Epithelial cell of esophagus (primary cell): ENCODE measurements around the gene ARHGAP24.

Source experiments
- DNase-seq: peaks from one replicate; pipeline ENCODE4 v3.0.0; 2010; ENCODE audit warnings: low read depth
- H3K4me3 ChIP-seq: 2 replicates; pipeline ENCODE4 v1.5.1; 2011; ENCODE audit warnings: mild to moderate bottlenecking, low read length, control low read depth
- TF ChIP-seq, protein P1 (sequence below): IDR thresholded peaks from 2 replicates; pipeline ENCODE4 v1.5.1; 2011; ENCODE audit warnings: low read depth, mild to moderate bottlenecking, low read length, control low read depth, inconsistent platforms; ENCODE audit not compliant: insufficient read depth; ENCODE audit errors: missing control alignments

Gene ARHGAP24

DNA sequence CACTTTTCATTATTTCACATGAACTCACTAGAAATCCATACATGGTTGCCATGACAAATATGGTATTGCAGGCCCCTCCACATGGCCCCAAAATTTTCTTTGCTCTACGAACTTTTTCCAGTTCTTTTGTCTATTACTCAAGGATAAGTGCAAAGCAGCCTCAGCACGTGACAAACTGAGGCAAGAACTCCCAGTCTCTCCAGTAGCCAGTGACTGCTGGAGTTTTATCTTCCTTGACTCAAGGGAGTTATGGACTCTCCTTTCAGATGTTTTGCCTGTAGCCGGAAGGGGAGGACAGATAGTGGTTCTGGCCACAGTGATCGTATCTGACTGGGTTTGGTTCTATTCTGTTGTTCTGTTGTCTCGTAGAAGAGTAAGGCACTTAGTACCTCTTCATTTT, 105.5 kb downstream of the ARHGAP24 start:
- DNase-seq: no peak
- no peak overlapping the region for H3K4me3 ChIP-seq
- TF ChIP-seq, protein P1, sequence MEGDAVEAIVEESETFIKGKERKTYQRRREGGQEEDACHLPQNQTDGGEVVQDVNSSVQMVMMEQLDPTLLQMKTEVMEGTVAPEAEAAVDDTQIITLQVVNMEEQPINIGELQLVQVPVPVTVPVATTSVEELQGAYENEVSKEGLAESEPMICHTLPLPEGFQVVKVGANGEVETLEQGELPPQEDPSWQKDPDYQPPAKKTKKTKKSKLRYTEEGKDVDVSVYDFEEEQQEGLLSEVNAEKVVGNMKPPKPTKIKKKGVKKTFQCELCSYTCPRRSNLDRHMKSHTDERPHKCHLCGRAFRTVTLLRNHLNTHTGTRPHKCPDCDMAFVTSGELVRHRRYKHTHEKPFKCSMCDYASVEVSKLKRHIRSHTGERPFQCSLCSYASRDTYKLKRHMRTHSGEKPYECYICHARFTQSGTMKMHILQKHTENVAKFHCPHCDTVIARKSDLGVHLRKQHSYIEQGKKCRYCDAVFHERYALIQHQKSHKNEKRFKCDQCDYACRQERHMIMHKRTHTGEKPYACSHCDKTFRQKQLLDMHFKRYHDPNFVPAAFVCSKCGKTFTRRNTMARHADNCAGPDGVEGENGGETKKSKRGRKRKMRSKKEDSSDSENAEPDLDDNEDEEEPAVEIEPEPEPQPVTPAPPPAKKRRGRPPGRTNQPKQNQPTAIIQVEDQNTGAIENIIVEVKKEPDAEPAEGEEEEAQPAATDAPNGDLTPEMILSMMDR: no peak

DNA sequence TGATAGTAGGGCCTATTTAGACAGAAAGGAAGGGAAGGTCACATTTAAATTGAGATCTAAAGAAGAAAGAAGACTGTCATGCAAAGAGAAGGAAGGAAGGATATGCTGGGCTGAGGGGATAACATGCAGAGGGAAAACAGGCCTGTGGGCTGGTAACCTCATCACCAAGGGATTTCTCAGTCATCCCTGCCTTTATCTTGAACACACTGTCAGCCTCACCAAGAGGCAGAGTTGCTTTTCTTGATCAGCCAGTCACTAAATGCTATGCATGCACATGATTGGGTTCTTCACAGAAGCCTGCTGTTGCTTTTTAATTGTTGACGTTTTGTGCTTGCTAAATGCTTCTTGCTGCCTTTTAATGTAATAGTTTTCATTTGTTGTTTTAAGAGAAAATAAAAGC, 113.0 kb downstream of the ARHGAP24 start:
- H3K4me3 ChIP-seq: no peak overlapping the region
- TF ChIP-seq, protein P1: no peak
- peak; percentile 17 for DNase-seq

DNA sequence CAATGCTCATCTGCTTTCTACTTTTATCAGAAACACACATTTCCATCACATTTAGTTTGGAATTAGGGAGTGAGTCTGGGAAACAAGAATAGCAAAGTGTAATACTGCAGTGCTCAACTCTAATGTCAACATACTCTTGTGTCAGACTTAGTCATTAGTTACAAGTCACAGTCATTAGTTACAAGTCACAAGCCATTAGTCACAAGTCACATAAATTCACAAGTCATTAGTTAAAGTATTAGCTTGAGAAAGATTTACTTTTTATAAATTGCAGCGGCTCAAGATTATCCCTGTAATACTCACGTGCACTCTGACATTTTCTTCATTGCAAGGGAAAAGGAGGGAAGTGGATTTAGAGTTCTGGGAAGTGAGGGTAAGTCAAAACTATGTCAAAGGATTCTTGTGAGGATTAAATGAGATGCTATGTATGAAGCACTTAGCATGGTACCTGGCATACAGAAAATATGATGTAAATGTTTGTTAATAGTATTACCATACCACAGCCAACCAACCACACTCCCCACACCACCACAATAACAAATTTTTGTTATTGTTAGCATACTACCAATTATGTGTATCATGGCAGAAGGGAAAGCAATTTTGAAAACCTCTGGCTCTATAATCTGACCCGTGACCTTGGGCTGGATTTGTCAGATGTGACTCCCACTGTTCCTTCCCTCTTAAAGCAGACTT, 116.6 kb downstream of the ARHGAP24 start:
- TF ChIP-seq, protein P1: no peak
- DNase-seq: peak; percentile 61
- H3K4me3 ChIP-seq: no peak overlapping the region

DNA sequence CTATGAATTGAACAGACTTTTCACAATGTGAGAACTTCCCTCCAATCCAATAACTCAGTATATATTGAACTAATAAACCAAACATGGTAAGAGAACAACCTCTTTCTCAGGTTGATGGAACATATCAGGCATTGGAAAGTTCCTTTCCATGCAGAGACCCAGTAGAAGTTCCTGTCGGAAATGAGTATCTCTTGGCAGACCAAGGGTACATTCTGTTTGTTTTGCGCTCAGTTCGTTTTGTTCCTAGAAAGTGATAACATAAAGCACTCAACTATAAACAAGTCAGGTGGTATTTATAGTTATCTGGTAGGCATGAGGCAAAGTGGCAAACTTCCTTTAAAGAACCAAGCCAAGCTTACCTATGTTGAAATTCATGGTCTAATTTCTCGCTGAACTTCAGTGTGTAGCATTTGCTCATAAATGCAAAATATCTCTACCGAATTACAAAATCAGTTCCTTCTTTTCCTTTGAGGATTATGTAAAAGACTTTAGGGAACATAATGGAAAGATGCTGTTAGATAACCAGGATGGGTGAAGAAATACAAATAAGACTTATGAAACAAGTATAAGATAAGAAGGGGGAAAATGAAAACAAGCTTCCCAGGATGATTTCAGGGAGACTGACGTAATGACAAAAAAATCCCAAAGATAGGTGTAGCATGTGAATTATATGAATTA, 120.3 kb downstream of the ARHGAP24 start:
- no peak for DNase-seq
- TF ChIP-seq, protein P1: no peak
- no peak overlapping the region for H3K4me3 ChIP-seq

DNA sequence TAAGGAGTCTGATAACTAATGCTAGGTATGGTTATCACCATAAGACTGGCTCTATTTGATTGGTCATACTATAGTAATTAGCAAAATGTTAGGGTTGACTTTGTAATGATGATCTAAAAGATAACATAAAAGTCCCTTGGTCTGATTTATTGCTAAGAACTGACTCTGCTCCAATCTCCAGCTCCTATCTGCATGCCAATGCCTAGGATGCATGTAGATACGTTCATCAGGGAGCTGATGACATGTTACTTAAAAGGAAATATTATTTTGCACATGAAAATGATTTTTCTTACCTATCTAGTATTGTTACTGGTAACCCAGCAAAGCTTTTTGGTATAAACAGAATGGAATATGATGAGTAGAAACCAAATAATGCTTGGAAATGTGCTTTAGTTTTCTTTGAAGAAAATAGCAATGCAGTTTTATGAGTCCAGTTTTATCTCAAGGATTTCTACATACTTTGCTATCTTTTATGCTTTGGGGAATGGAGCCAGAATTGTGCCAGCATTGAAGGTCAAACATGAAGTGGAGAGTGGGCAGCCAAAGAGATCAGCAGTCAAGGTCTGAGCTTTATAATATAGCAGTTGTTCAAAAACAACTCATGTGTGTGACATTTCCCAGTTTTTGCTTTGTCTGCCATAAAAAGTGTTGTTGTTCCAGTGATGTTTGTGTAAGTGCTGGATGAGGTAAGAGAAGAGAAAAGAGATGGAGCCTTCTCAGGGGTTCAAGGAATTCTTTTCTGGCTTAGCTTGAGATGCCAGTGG, 121.0 kb downstream of the ARHGAP24 start:
- no peak for DNase-seq
- TF ChIP-seq, protein P1: no peak
- H3K4me3 ChIP-seq: no peak overlapping the region

DNA sequence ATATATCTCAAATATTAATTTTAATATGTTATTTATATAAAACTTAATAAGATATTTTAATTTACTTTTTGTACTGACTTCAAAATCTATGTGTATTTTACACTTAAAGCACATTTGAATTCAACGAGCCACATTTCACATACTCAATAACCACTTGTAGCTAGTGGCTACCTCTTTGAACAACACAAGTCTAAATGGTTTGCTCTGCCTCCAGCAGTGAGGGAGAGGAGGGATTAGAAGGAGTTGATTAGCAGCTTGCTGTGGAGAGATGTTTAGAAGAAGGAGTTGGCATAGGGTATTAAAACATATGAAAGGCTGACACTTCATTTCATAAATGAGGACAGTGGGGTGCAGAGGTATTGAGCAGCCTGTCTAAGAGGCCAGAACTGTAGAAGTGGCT, 124.0 kb downstream of the ARHGAP24 start:
- TF ChIP-seq, protein P1: no peak
- H3K4me3 ChIP-seq: no peak overlapping the region
- DNase-seq: no peak
